GM19455 (cell line): ENCODE measurements around the gene PBXIP1.
A peak's percentile ranks its signal among the peaks of the same experiment; 100 is the strongest.
"Not testable (repeated sequence)": the region's sequence is repeated elsewhere in the genome, so short reads cannot be mapped to it uniquely, and the experiment has no call there.

Experiments used
- ATAC-seq: cut with Tn5 transposase; IDR thresholded peaks from one replicate; pipeline ENCODE4 v1.9.1; 2021; ENCODE audit not compliant: unreplicated experiment

Gene PBXIP1

GRCh38 chr1:154938604-154939399, 17.1 kb downstream of the PBXIP1 start:
- ATAC-seq: no peak

GRCh38 chr1:154937988-154938386, 17.9 kb downstream of the PBXIP1 start:
- no peak for ATAC-seq

- ATAC-seq: peak; percentile 48
Observed at GRCh38 chr1:154937085-154937987, 18.6 kb downstream of the PBXIP1 start.

GRCh38 chr1:154936555-154937084, 19.3 kb downstream of the PBXIP1 start, which contains the start of gene PMVK:
TSS of gene PMVK (minus strand) at chr1:154936719. CDS start at chr1:154936685, 34 bp downstream.
- peak; percentile 70 for ATAC-seq

- ATAC-seq: no peak
Observed at GRCh38 chr1:154935749-154936554, 19.9 kb downstream of the PBXIP1 start.

GRCh38 chr1:154934358-154934948, 21.4 kb downstream of the PBXIP1 start:
- ATAC-seq: no peak

GRCh38 chr1:154931940-154932487, 23.9 kb downstream of the PBXIP1 start:
- no peak for ATAC-seq

GRCh38 chr1:154926201-154926600, 29.7 kb downstream of the PBXIP1 start:
- ATAC-seq: no peak

- ATAC-seq: no peak
Observed at GRCh38 chr1:154925335-154926170, 30.3 kb downstream of the PBXIP1 start.

- no peak for ATAC-seq
Observed at GRCh38 chr1:154923695-154924094, 32.2 kb downstream of the PBXIP1 start.

- no peak for ATAC-seq
Observed at GRCh38 chr1:154913273-154913672, 42.6 kb downstream of the PBXIP1 start.

GRCh38 chr1:154912755-154913154, 43.1 kb downstream of the PBXIP1 start:
- ATAC-seq: no peak

- ATAC-seq: no peak
Observed at GRCh38 chr1:154911691-154912550, 44.0 kb downstream of the PBXIP1 start.

GRCh38 chr1:154910851-154911250, 45.0 kb downstream of the PBXIP1 start:
- no peak for ATAC-seq

GRCh38 chr1:154908937-154909336, 47.0 kb downstream of the PBXIP1 start:
- no peak for ATAC-seq

GRCh38 chr1:154908129-154908528, 47.8 kb downstream of the PBXIP1 start:
- ATAC-seq: not testable (repeated sequence)

- no peak for ATAC-seq
Observed at GRCh38 chr1:154906621-154907081, 49.2 kb downstream of the PBXIP1 start.

GRCh38 chr1:154902938-154903566, 52.8 kb downstream of the PBXIP1 start:
- ATAC-seq: no peak
